ENCODE measurements around the gene IL26.

- TF ChIP-seq ZFP36 (IDR thresholded peaks at IDR 0.05; ENCODE audit: borderline replicate concordance, partially characterized antibody) (no peak), CTCF (IDR thresholded peaks at IDR 0.05) (no peak), KDM1A (IDR thresholded peaks at IDR 0.05; ENCODE audit: low read depth) (no peak), RAD21 (conservative IDR thresholded peaks at IDR 0.05 in 1 of 2, IDR thresholded peaks at IDR 0.05 in 1 of 2) (no peak), POLR2A (IDR thresholded peaks at IDR 0.05; ENCODE audit: low read length) (no peak)
These were observed 49.4 kb downstream of the IL26 start for GRCh38 chr12:68176257-68176656.

Measured in A549 (cell line).